Measurements from ENCODE around the gene ACOT11. TPM values are rescaled to one million over a fixed set of nuclear protein-coding genes. Genes with fewer than 3 reads are reported as not detected.

The ACOT11 gene
- total and polyA plus RNA-seq, 3 experiments from 2014 or later = 0.09 to 0.58 (median 0.37) TPM

GRCh38 chr1:54559771-54560231 is 11.8 kb downstream of the ACOT11 start:
- POLR2A ChIA-PET = no interaction called here
- Mint-ChIP-seq H3K4me1 (peaks cover 0 to 6% (median 0%) of the 10 kb centered on the region in 3 donors), H3K27ac (peak overlapping the region in 1 of 8 donors; percentile 50), H3K36me3 (no peaks in the 10 kb centered on the region), H3K9me3 (peaks cover 0 to 4% (median 0%) of the 10 kb centered on the region in 5 donors), H3K4me3 (no peak overlapping the region), H3K27me3 (peaks cover 3 to 15% of the 10 kb centered on the region in 2 donors)
- Histone ChIP-seq H3K27me3 (ENCODE audit: insufficient read depth, low read length, poor library complexity, severe bottlenecking) (no peaks in the 10 kb centered on the region), H3K9me3 (ENCODE audit: low read length) (no peaks in the 10 kb centered on the region), H3K4me1 (ENCODE audit: insufficient read depth, low read length) (no peaks in the 10 kb centered on the region), H3K36me3 (ENCODE audit: insufficient read depth, low read length) (no peaks in the 10 kb centered on the region), H3K27ac (ENCODE audit: low read depth, low read length) (no peak overlapping the region), H3K4me3 (ENCODE audit: low read length) (no peak overlapping the region)
- DNase-seq = peak in 1 of 5 donors; percentile 31
- CTCF ChIA-PET = no interaction called here

GRCh38 chr1:54564312-54565112 is 16.5 kb downstream of the ACOT11 start:
- no peak overlapping the region for H3K27ac ChIP-seq (ENCODE audit: low read depth, low read length)
- POLR2A ChIA-PET = no interaction called here
- no peaks in the 10 kb centered on the region for H3K4me1 ChIP-seq (ENCODE audit: insufficient read depth, low read length)
- no peak overlapping the region for H3K4me3 ChIP-seq (ENCODE audit: low read length)
- no peaks in the 10 kb centered on the region for H3K9me3 ChIP-seq (ENCODE audit: low read length)
- Mint-ChIP-seq H3K27ac (no peak overlapping the region), H3K36me3 (no peaks in the 10 kb centered on the region), H3K4me3 (no peak overlapping the region), H3K9me3 (no peaks in the 10 kb centered on the region), H3K4me1 (peaks cover 0 to 6% (median 0%) of the 10 kb centered on the region in 3 donors), H3K27me3 (peaks cover 4 to 7% of the 10 kb centered on the region in 2 donors)
- DNase-seq = no peak
- CTCF ChIA-PET = interaction anchor here (0.7 kb wide), 1 partner anchor 270 kb away, joined by 4 read pairs; no protein-coding TSS in a partner anchor
- H3K36me3 ChIP-seq (ENCODE audit: insufficient read depth, low read length) = no peaks in the 10 kb centered on the region
- H3K27me3 ChIP-seq (ENCODE audit: insufficient read depth, low read length, poor library complexity, severe bottlenecking) = no peaks in the 10 kb centered on the region

- Histone ChIP-seq H3K27me3 (ENCODE audit: insufficient read depth, low read length, poor library complexity, severe bottlenecking) (no peaks in the 10 kb centered on the region), H3K27ac (ENCODE audit: low read depth, low read length) (no peak overlapping the region), H3K9me3 (ENCODE audit: low read length) (no peaks in the 10 kb centered on the region), H3K4me1 (ENCODE audit: insufficient read depth, low read length) (no peaks in the 10 kb centered on the region), H3K4me3 (ENCODE audit: low read length) (no peak overlapping the region), H3K36me3 (ENCODE audit: insufficient read depth, low read length) (no peaks in the 10 kb centered on the region)
- H3K4me1 Mint-ChIP-seq = peaks cover 0 to 6% (median 0%) of the 10 kb centered on the region in 3 donors
- H3K27me3 Mint-ChIP-seq = peaks cover 3 to 4% of the 10 kb centered on the region in 2 donors
- no peaks in the 10 kb centered on the region for H3K36me3 Mint-ChIP-seq
- no peak for DNase-seq
- ChIA-PET POLR2A (no interaction called here), CTCF (no interaction called here)
- H3K9me3 Mint-ChIP-seq = peaks cover 0 to 2% (median 0%) of the 10 kb centered on the region in 5 donors
- no peak overlapping the region for H3K4me3 Mint-ChIP-seq
- H3K27ac Mint-ChIP-seq = no peak overlapping the region
These were observed 17.1 kb downstream of the ACOT11 start for GRCh38 chr1:54565113-54565501.

- Histone ChIP-seq H3K36me3 (ENCODE audit: insufficient read depth, low read length) (no peaks in the 10 kb centered on the region), H3K4me3 (ENCODE audit: low read length) (no peak overlapping the region), H3K27me3 (ENCODE audit: insufficient read depth, low read length, poor library complexity, severe bottlenecking) (no peaks in the 10 kb centered on the region), H3K4me1 (ENCODE audit: insufficient read depth, low read length) (no peaks in the 10 kb centered on the region), H3K27ac (ENCODE audit: low read depth, low read length) (no peak overlapping the region), H3K9me3 (ENCODE audit: low read length) (no peaks in the 10 kb centered on the region)
- H3K27ac Mint-ChIP-seq = no peak overlapping the region
- H3K4me3 Mint-ChIP-seq = no peak overlapping the region
- ChIA-PET CTCF (no interaction called here), POLR2A (no interaction called here)
- no peaks in the 10 kb centered on the region for H3K36me3 Mint-ChIP-seq
- no peak for DNase-seq
- H3K9me3 Mint-ChIP-seq = peaks cover 0 to 2% (median 0%) of the 10 kb centered on the region in 5 donors
- peaks cover 0 to 6% (median 0%) of the 10 kb centered on the region in 3 donors for H3K4me1 Mint-ChIP-seq
- peaks cover 0 to 4% of the 10 kb centered on the region in 2 donors for H3K27me3 Mint-ChIP-seq
These were observed 18.6 kb downstream of the ACOT11 start for GRCh38 chr1:54566438-54567141.

GRCh38 chr1:54567961-54568360 is 19.9 kb downstream of the ACOT11 start:
- Mint-ChIP-seq H3K27ac (no peak overlapping the region), H3K27me3 (peaks cover 0 to 4% of the 10 kb centered on the region in 2 donors), H3K4me3 (no peak overlapping the region), H3K4me1 (peaks cover 0 to 6% (median 0%) of the 10 kb centered on the region in 3 donors), H3K36me3 (no peaks in the 10 kb centered on the region), H3K9me3 (peaks cover 0 to 2% (median 0%) of the 10 kb centered on the region in 5 donors)
- Histone ChIP-seq H3K9me3 (ENCODE audit: low read length) (no peaks in the 10 kb centered on the region), H3K4me3 (ENCODE audit: low read length) (no peak overlapping the region), H3K4me1 (ENCODE audit: insufficient read depth, low read length) (no peaks in the 10 kb centered on the region), H3K36me3 (ENCODE audit: insufficient read depth, low read length) (no peaks in the 10 kb centered on the region), H3K27me3 (ENCODE audit: insufficient read depth, low read length, poor library complexity, severe bottlenecking) (no peaks in the 10 kb centered on the region), H3K27ac (ENCODE audit: low read depth, low read length) (no peak overlapping the region)
- POLR2A ChIA-PET = interaction anchor here (0.7 kb wide), 1 partner anchor 10 kb away, joined by 3 read pairs; no protein-coding TSS in a partner anchor
- CTCF ChIA-PET = no interaction called here
- DNase-seq = no peak

- Histone ChIP-seq H3K36me3 (ENCODE audit: insufficient read depth, low read length) (no peaks in the 10 kb centered on the region), H3K27me3 (ENCODE audit: insufficient read depth, low read length, poor library complexity, severe bottlenecking) (no peaks in the 10 kb centered on the region), H3K9me3 (ENCODE audit: low read length) (no peaks in the 10 kb centered on the region), H3K4me3 (ENCODE audit: low read length) (no peak overlapping the region), H3K27ac (ENCODE audit: low read depth, low read length) (no peak overlapping the region), H3K4me1 (ENCODE audit: insufficient read depth, low read length) (no peaks in the 10 kb centered on the region)
- peaks cover 0 to 4% (median 0%) of the 10 kb centered on the region in 3 donors for H3K4me1 Mint-ChIP-seq
- H3K9me3 Mint-ChIP-seq = peaks cover 0 to 2% (median 0%) of the 10 kb centered on the region in 5 donors
- no peaks in the 10 kb centered on the region for H3K36me3 Mint-ChIP-seq
- ChIA-PET POLR2A (no interaction called here), CTCF (no interaction called here)
- DNase-seq = no peak
- H3K27me3 Mint-ChIP-seq = peaks cover 3 to 4% of the 10 kb centered on the region in 2 donors
- no peak overlapping the region for H3K4me3 Mint-ChIP-seq
- H3K27ac Mint-ChIP-seq = no peak overlapping the region
These were observed 21.3 kb downstream of the ACOT11 start for GRCh38 chr1:54569339-54569738.

- H3K9me3 ChIP-seq (ENCODE audit: low read length) = no peaks in the 10 kb centered on the region
- ChIA-PET POLR2A (no interaction called here), CTCF (no interaction called here)
- no peaks in the 10 kb centered on the region for H3K4me1 Mint-ChIP-seq
- DNase-seq = no peak
- H3K27ac Mint-ChIP-seq = peak overlapping the region in 1 of 8 donors; percentile 72
- H3K9me3 Mint-ChIP-seq = peaks cover 0 to 4% (median 0%) of the 10 kb centered on the region in 5 donors
- no peaks in the 10 kb centered on the region for H3K4me1 ChIP-seq (ENCODE audit: insufficient read depth, low read length)
- H3K4me3 ChIP-seq (ENCODE audit: low read length) = no peak overlapping the region
- peaks cover 3 to 8% of the 10 kb centered on the region in 2 donors for H3K27me3 Mint-ChIP-seq
- no peak overlapping the region for H3K27ac ChIP-seq (ENCODE audit: low read depth, low read length)
- H3K4me3 Mint-ChIP-seq = no peak overlapping the region
- no peaks in the 10 kb centered on the region for H3K36me3 Mint-ChIP-seq
- H3K36me3 ChIP-seq (ENCODE audit: insufficient read depth, low read length) = no peaks in the 10 kb centered on the region
- no peaks in the 10 kb centered on the region for H3K27me3 ChIP-seq (ENCODE audit: insufficient read depth, low read length, poor library complexity, severe bottlenecking)
These were observed 22.1 kb downstream of the ACOT11 start for GRCh38 chr1:54570161-54570560.

- Histone ChIP-seq H3K36me3 (ENCODE audit: insufficient read depth, low read length) (no peaks in the 10 kb centered on the region), H3K4me3 (ENCODE audit: low read length) (no peak overlapping the region), H3K9me3 (ENCODE audit: low read length) (no peaks in the 10 kb centered on the region), H3K4me1 (ENCODE audit: insufficient read depth, low read length) (no peaks in the 10 kb centered on the region), H3K27ac (ENCODE audit: low read depth, low read length) (no peak overlapping the region), H3K27me3 (ENCODE audit: insufficient read depth, low read length, poor library complexity, severe bottlenecking) (no peaks in the 10 kb centered on the region)
- Mint-ChIP-seq H3K27ac (no peak overlapping the region), H3K9me3 (peaks cover 0 to 4% (median 0%) of the 10 kb centered on the region in 5 donors), H3K36me3 (no peaks in the 10 kb centered on the region), H3K27me3 (peaks cover 3 to 8% of the 10 kb centered on the region in 2 donors), H3K4me3 (no peak overlapping the region), H3K4me1 (no peaks in the 10 kb centered on the region)
- CTCF ChIA-PET = interaction anchor here (1.8 to 2.2 kb wide), 2 partner anchors 10 to 230 kb away, joined by 3 to 4 read pairs; no protein-coding TSS in a partner anchor
- POLR2A ChIA-PET = no interaction called here
- no peak for DNase-seq
These were observed 23.3 kb downstream of the ACOT11 start for GRCh38 chr1:54571326-54571725.
